Measurements from ENCODE around the gene NFATC3.

DNA sequence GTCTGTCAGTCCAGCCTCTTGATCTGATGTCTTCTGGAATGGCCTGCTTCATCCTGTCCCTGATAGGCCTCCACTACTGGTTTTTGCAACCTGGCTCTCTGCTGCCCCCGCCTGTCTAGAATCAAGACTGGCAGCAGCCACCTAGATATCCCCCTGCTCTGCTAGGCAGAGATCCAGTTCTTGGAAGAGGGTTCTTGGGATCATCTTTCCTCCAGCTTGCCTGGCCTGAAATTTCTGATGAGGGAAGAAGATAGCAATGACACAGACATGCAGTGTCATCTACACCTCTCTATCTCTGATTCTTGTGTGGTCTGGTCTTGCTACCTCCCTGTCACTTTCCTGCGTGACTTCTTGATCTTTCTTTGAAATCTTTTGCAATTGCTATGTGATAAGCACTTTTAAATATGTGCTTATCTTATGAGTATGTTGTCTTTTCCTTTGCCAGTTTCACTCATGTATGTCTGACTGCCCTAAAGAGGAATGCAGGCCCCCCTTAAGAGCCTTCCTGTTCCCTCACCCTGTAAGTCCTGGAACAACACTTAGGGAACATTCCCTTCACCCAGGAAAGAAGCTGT, 20.3 kb upstream of the NFATC3 start:
- TF ChIP-seq FOXM1 (IDR thresholded peaks at IDR 0.05; ENCODE audit: borderline replicate concordance) (no peak), SP1 (IDR thresholded peaks at IDR 0.05) (no peak), SUZ12 (IDR thresholded peaks at IDR 0.05) (no peak), CTBP1 (IDR thresholded peaks at IDR 0.05; ENCODE audit: borderline replicate concordance) (no peak), TARDBP (IDR thresholded peaks at IDR 0.05) (no peak), BHLHE40 (IDR thresholded peaks at IDR 0.05; ENCODE audit: borderline replicate concordance) (no peak), NFRKB (IDR thresholded peaks at IDR 0.05) (no peak), FOXA1 (IDR thresholded peaks at IDR 0.05) (no peak), L3MBTL2 (conservative IDR thresholded peaks at IDR 0.05) (no peak), ZNF384 (IDR thresholded peaks at IDR 0.05) (no peak)

Data from HEK293T (cell line).